ENCODE measurements around the gene ENPP6.
"Not testable (repeated sequence)": the region's sequence is repeated elsewhere in the genome, so short reads cannot be mapped to it uniquely, and the experiment has no call there.

ENPP6 gene

DNA sequence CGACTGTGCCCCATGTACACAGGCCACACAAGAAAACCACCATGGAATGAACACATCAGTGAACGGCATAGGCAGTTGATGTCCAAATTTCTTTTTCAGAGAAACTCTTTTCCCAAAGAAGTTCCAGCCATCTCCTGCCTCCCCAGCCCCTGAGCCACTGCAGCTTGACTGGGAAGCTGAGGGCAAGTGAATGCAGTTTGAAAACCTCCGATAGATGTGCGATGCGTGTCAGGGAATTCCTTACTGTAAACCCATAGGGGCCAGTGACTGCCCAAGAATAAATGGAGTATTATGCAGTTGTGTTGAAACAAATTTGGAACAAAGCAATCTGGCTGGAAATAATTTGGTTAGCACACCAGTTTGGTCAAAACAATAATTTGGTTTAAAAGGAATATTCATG, 72.1 kb downstream of the ENPP6 start:
- no peak for DNase-seq (ENCODE audit: low read depth)
- TF ChIP-seq, protein P1, sequence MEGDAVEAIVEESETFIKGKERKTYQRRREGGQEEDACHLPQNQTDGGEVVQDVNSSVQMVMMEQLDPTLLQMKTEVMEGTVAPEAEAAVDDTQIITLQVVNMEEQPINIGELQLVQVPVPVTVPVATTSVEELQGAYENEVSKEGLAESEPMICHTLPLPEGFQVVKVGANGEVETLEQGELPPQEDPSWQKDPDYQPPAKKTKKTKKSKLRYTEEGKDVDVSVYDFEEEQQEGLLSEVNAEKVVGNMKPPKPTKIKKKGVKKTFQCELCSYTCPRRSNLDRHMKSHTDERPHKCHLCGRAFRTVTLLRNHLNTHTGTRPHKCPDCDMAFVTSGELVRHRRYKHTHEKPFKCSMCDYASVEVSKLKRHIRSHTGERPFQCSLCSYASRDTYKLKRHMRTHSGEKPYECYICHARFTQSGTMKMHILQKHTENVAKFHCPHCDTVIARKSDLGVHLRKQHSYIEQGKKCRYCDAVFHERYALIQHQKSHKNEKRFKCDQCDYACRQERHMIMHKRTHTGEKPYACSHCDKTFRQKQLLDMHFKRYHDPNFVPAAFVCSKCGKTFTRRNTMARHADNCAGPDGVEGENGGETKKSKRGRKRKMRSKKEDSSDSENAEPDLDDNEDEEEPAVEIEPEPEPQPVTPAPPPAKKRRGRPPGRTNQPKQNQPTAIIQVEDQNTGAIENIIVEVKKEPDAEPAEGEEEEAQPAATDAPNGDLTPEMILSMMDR (IDR thresholded peaks at IDR 0.05; ENCODE audit: insufficient read depth, low read depth, low read length, missing control alignments), result no peak
- no peak overlapping the region for H3K4me3 ChIP-seq (ENCODE audit: low read depth, low read length)

DNA sequence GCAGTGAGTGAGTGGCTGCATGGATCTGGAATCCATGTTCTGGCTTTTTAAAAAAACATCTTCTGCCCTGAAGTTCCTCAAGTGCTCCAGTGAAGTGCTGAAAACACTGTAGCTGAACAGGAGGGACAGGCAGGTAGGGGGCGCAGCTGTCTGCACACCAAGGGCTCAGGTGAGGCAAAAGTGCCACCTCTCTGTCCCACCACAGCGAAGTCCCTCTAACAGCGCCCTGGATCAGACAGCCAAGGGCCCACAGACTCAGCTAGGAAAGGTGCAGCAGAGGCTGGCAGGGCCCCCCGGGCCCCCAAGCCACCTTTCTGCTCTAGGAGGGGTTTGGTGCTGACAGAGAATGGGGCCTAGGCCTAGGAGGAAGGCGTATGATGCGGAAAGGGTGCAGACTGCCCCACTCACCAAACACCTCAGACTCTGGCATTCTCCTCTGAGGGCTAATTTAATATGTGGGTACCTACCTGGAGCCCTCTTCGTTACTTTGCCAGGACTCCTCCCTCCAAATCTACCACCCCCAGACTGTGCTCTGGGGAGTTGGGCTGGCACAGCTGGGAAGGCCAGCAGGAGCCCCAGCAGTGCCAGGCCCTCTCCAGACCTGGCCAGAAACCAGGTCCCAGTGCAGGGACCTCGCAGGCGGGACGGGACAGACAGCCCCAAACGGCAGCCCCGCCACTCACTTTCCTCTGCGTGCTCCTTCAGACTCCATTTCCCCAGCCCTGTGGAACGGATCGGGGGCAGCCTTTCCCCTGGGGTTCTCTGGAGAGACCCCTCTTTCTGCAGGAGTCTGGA, 73.7 kb downstream of the ENPP6 start:
- no peak overlapping the region for H3K4me3 ChIP-seq (ENCODE audit: low read depth, low read length)
- TF ChIP-seq, protein P1 (IDR thresholded peaks at IDR 0.05; ENCODE audit: insufficient read depth, low read depth, low read length, missing control alignments), result peak; percentile 14
- DNase-seq (ENCODE audit: low read depth), result peak; percentile 11

DNA sequence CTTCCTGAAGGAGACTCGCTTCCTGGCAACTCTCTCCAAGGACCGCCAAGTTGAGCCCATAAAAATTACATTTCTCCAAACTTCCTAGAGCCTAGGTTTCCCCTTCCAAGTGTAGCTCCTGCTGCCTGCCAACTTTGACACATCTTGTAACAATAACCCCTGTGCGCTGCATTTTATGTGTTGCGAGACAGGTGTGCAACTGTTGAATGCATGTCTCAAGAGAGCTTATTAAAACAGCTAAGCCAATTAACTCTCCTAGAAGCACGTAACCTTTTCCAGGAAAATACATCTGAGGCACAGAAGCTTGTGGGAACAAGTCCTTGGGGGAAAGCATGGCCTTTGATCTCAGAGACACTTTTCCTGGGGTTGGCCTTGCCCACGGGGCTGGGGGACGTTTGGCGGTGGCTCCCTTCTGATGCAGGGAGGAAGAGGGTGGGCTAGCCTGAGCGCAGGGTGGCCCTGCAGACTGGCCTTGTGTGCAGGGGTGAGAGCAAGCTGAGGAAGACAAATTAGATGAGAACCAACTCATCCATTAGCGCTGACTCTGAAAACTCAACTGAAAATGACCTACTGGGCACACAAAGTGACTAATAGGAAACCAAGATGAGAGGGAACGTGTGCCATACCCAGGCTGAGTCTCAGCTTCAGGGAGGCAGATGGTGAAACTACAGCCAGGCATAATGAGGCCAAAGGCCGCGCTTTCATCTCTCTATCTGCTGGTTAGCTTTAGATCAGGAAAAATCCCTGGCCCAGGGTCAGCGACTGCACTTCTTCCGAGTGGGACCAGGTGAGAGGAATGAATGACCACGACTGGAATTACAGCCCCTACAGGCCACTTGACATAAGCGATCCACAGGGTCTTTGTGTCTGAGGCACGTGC, 75.3 kb downstream of the ENPP6 start:
- H3K4me3 ChIP-seq (ENCODE audit: low read depth, low read length), result no peak overlapping the region
- TF ChIP-seq, protein P1 (IDR thresholded peaks at IDR 0.05; ENCODE audit: insufficient read depth, low read depth, low read length, missing control alignments), result no peak
- no peak for DNase-seq (ENCODE audit: low read depth)

DNA sequence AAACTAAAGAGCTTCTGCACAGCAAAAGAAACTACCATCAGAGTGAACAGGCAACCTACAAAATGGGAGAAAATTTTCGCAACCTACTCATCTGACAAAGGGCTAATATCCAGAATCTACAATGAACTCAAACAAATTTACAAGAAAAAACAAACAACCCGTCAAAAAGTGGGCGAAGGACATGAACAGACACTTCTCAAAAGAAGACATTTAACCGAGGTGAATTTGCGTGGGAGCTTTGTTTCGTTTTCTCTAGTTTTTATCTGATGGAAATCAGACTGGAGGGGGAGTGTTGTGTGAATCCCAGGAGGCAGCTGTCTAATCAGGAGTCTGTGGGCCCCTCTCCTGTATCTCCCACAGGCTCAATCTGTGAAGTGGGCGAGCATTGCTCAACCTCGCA, 76.8 kb downstream of the ENPP6 start:
- DNase-seq (ENCODE audit: low read depth); H3K4me3 ChIP-seq (ENCODE audit: low read depth, low read length): not testable (repeated sequence)

DNA sequence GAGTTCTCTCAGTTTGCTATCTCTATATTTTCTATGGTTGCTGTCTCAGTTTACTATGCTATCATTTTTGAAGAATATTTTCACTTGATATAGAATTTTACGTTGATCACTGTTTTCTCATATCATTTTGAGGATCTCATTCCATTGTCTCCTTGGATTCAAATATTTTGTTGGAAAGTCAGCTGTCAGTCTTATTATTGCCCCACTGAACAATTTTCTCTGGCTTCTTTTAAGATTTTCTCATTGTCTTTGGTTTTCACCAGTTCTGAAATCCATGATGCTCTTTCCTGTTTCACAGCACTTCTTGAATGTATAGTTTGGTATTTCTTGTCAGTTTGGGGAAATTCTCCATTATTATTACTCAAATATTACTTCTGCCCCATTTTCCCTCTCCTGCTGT, 81.1 kb downstream of the ENPP6 start:
- H3K4me3 ChIP-seq (ENCODE audit: low read depth, low read length), result no peak overlapping the region
- DNase-seq (ENCODE audit: low read depth), result no peak
- TF ChIP-seq, protein P1 (IDR thresholded peaks at IDR 0.05; ENCODE audit: insufficient read depth, low read depth, low read length, missing control alignments), result no peak

DNA sequence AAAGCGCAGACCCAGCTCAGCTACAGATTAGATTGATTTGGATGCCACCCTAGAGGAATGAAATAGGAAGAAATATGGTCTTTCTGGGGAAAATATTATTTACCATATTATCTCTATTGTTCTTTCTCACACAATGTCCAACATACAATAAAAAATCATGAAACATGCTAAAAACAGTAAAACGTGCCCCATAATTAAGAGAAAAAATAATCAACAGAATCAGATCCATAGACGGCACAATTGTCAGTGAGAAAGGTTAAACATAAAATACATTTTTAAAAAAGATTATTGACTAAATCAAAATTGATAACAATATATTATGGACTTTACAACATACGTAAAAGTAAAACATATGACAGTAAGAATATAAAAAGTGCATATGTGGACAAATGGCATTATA, 90.9 kb downstream of the ENPP6 start:
- DNase-seq (ENCODE audit: low read depth), result no peak
- TF ChIP-seq, protein P1 (IDR thresholded peaks at IDR 0.05; ENCODE audit: insufficient read depth, low read depth, low read length, missing control alignments), result no peak
- H3K4me3 ChIP-seq (ENCODE audit: low read depth, low read length), result no peak overlapping the region

DNA sequence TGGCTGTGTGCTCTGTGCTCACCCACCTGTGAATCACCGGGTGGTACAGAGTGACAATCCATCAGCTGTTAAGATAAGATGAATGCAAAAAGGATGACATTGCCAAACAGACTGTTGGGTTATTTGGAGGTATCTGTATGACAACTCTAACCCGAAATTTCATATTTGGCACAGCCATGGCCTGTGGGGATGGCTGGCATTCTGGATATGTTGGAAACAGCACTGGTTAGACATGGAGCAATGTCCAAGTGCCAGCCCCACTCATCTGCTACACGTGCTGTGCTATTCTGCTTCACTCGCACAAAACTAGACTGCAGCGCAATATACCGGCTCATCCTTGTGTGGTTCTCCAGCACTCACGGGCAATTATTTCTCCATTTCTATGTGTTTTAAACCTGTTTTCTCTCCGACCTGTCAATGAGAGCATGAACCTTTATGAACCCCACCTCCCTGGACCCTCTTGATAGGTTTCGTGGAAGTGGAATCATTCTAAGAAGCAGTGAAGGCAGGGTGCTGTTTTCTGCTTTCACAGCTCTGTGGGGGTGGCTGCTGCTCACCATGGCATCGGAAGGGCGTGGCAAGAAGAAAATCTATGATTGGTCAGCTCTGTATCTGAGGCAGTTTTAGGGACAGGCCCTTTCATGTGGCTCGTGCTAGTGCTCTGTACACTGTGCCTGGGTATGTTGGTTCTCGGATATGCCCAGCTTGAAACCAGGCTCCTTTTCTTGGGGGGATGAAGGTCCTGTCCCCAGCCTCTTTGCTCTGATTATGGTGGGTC, 94.9 kb downstream of the ENPP6 start:
- H3K4me3 ChIP-seq (ENCODE audit: low read depth, low read length), result no peak overlapping the region
- no peak for DNase-seq (ENCODE audit: low read depth)
- TF ChIP-seq, protein P1 (IDR thresholded peaks at IDR 0.05; ENCODE audit: insufficient read depth, low read depth, low read length, missing control alignments), result no peak
